Left ventricle myocardium superior (tissue), 1 donor: ENCODE data around the gene FBXO42. TPM values are rescaled to one million over a fixed set of nuclear protein-coding genes. Genes with fewer than 3 reads are reported as not detected.
A peak's percentile ranks its signal among the peaks of the same experiment; 100 is the strongest.

Source experiments
- ATAC-seq: fragments of 200-7000 bp; cut with Tn5 transposase; one replicate; pipeline ENCODE4 v1.9.1; 2020; ENCODE audit warnings: mild to moderate bottlenecking, moderate library complexity
- DNase-seq: peaks from one replicate; pipeline ENCODE4 v3.0.0-alpha.2; 2020
- intact Hi-C: fragments of 100-400 bp; cut with micrococcal nuclease; formaldehyde crosslinking; loops from one replicate; pipeline ENCODE4 v1.11.0; 2022
- long read RNA-seq: library from polyadenylated mRNA; unstranded; transcript quantifications from one replicate; pipeline ENCODE4 v2.0.0, GENCODE V29; 2021
- total RNA-seq: library from RNA; stranded (reverse); fragmentation: NEBNext Ultra II Directional; extraction: Animal tissue kit (Norgen Biotek cat#: 25700); gene quantifications from one replicate; pipeline ENCODE4 v1.2.1, GENCODE V29; 2021
- donor health status: DM: no; HTN: yes; CAD: no; lungs with severe emphysema.

The FBXO42 gene
- total RNA-seq = 23.1 TPM
- long read RNA-seq, full-length matches to known transcripts = 37 of 80 reads
- long read RNA-seq, partial matches to known transcripts = 13 of 80 reads
- long read RNA-seq, other reads (novel, unspliced or antisense) = 30 of 80 reads

DNA sequence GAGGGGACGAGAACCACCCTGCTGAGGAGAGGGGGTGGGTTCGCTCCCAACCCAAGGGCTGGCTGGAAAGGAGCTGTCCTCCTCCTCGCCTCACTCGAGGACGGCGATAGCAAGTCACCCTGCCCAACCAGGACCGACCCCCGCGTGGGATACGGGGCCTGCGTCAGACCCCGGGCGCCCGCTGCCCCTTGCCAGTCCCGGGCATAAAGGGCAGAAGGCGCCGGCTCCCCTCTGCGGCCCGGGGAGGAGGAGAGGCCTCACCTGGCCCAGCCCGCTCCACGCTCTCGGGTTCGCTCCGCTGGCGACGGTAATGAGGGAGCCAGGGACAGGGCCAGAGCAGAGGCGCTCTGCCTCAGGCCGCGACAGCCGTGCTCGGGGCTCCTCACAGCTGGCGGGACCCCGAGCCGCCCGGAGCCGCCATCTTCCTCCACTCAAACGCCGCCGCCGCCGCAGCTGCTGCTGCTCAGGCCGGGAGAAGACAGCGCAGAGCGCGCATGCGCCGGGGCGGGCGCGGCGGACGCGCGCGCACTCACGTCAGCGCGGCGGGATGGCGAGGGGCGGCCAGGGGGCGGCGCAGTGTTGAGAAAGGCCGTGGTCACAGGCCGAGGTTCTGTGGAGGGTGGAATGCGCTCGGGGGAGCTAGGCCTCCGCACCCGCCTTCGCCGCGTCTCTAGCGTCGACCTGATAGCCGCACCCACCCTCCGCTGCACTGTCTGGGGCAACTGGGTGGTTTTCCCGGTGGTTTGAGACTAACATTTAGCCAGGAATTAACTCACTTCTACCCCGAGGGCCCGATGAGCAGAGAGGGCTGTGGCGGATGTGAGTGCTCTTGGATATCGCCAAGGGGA, at the start of gene FBXO42:
Gene FBXO42 (minus strand): TSS at position 487 of the 848 bp plus-strand sequence. CDS start 37,062 bp downstream, outside the sequence.
- DNase-seq = peak; percentile 96
- intact Hi-C loops = no loop called here
- ATAC-seq = peak; percentile 97

DNA sequence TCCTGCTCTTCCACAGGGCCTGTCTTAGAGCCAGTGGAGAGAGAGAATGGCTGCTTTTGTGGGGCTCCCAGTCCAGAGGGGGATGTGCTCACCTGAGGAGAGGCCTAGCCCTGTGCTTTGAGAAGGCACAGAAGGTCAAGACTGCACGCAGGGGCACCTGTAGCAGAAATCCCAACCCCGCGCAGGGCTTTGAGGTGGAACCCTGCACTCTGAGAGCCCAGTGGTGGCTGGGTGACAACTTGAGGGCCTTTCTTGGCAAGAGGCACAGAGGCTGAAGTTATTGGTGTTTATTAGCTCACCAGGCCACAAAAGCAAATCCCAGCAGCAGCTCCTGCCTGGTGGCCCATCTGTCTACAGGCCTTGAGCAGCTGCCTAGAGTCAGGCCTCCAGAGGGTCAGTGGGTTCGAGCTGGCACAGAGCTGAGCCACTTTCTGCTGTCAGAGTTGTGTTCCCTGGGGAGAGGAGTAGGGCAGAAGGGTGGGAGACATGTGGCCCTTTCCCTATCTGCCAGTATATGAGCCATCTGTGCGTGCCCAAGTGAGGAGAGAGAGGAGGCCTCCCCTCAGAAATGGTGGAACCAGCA, 46.2 kb upstream of the FBXO42 start:
- ATAC-seq (no peak), DNase-seq (no peak)
- intact Hi-C loops = no loop called here

DNA sequence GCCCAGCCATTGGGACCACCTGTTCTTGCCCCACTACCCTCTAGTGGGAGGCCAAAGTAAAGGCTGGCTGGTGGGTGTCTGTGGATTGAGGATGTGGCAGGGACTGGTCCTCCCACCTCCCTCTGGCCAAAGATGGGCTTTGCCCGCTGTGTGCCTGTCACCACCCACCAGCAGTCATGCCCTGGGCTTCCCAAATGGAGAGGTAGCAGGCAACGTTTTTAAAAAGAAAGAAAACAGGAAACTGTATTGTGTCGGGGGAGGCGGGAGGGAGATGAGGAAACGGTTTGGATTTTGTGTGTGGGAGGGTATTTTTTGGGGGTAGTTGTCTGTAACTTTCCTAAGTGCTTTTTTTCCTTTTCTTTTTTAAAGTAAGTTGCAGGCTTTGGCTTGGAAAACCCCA, 44.8 kb upstream of the FBXO42 start:
- DNase-seq = no peak
- intact Hi-C loops = no loop called here
- ATAC-seq = no peak

DNA sequence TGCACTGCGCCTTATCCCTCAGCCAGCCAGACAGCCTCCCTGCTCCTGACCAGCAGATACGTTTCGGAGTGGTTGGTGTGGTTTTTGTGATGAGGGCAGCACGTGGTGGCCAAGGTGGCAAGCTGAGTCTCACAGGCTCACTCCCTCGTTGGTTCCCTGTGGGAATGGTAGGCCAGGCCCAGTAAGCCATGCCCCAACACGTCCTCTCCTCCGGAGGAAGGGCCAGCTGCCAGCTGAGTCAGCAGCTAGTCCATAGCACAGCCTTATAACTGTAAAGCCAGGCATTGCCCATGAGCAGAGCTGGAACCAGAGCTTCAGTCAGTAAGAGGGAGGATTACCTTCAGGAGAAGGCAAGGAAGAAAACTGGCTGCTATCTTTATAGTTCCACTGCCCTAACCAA, 44.3 kb upstream of the FBXO42 start:
- no peak for ATAC-seq
- intact Hi-C loops = no loop called here

DNA sequence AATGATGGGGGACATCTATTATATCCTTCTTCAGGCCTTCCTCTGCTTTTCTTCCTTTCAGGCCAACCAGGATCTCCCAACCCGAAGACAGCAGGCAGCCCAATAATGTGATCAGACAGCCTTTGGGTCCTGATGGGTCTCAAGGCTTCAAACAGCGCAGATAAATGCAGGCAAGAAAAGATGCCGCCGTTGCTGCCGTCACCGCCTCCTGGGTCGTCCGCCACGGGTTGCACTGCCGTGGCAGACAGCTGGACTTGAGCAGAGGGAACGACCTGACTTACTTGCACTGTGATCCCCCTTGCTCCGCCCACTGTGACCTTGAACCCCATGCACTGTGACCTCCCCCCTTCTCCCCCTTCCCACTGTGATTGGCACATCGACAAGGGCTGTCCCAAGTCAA, 42.7 kb upstream of the FBXO42 start:
- intact Hi-C loops = no loop called here
- ATAC-seq = no peak
- DNase-seq = no peak

More for the DNA sequence above, 44.3 kb upstream of the FBXO42 start:
- DNase-seq = peak; percentile 42

DNA sequence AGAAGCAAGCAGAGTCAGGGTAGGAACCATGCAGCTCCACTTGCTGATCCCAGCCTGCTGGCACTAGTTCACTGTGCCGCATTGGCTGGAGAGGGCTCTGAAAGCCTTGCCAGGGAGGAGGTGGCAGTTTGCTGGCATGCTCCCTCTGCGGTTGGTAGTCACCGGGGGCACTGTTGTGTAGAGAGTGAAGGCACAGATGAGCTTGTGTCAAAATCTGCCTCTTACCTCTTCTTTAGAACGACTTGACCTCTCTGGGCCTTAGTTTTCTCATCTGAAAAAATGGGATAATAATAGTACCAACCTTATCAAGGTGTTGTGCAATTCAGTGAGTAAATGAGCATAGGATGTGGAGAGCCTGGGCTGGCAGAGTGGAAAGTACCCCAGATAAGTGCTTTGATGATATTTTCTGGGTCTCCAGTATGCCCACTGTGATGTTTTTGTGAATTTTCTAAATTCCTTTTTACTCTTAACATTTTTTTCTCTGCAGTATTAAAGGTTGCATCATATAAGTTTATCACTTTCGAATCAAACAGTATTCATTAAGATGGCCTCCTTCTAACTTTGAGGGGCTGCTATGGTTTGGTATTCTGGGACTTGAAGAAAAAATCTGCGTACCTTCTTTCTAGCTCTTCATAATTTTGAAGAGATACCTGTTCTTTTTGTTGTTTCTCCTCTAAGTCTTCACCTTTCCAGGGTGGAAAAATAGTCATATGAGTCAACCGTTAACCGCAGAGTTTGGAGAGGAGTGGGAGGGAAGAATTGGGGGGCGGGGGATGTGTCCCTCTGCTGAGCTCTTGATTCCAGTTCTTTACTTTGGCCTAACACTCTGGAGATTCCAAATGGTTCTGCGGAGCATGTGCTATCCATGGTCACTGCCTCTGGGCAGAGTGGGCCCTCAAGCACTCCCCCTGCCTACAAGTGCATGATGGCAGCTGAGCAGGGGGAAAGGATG, 41.6 kb upstream of the FBXO42 start:
- ATAC-seq (peak; percentile 39), DNase-seq (peak; percentile 34)
- intact Hi-C loops = no loop called here

DNA sequence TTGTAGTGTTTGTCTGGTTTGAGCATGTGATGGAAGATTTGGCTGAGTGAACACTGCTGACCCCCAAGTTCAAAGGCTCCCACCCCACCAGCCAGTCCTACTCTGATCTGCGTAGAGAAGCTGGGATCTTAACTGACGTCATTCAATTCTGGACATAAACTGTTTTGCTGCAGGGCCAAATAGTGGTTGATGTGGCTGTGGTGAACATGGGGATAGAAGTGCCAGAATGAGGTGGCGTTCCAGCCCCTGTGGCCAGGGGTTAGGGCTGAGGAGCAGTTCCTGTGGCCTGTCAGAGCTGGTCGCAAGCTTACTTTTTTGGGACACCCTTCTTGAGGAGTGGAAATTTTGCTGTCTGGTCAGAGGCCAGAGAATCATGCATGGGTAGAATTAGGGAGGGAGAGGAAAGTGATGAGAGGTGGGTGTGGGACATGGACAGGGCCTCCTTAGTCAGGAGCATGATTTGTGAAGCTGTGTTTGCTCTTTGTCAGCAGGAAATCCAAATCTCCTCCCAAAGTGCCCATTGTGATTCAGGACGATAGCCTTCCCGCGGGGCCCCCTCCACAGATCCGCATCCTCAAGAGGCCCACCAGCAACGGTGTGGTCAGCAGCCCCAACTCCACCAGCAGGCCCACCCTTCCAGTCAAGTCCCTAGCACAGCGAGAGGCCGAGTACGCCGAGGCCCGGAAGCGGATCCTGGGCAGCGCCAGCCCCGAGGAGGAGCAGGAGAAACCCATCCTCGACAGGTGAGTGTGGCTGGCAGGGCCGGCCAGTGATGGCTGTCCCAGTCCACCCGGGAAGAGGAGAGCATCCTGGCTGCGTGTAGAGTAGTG, 40.7 kb upstream of the FBXO42 start:
- no peak for ATAC-seq
- DNase-seq = no peak
- intact Hi-C loops = no loop called here

DNA sequence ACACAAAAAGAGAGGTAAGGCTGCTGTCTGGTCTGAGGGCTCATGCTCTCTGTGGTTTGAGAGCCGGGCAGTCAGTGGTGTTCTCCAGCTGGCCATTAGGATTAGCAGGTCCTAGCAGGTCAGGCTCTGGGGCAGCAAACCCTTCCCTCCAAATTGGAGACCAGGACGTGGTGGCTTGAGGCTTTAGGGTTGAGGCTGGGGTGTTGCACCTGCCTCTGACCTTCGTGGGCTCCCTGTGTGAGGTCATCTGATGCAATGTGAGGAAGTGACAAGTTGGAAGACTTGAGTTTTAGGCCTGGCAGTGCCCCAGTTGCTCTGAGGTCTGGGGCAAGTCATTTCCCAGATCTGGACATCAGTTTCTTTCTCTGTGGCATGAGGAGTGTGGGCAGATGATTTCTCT, 39.1 kb upstream of the FBXO42 start:
- ATAC-seq (no peak), DNase-seq (no peak)
- intact Hi-C loops = no loop called here

DNA sequence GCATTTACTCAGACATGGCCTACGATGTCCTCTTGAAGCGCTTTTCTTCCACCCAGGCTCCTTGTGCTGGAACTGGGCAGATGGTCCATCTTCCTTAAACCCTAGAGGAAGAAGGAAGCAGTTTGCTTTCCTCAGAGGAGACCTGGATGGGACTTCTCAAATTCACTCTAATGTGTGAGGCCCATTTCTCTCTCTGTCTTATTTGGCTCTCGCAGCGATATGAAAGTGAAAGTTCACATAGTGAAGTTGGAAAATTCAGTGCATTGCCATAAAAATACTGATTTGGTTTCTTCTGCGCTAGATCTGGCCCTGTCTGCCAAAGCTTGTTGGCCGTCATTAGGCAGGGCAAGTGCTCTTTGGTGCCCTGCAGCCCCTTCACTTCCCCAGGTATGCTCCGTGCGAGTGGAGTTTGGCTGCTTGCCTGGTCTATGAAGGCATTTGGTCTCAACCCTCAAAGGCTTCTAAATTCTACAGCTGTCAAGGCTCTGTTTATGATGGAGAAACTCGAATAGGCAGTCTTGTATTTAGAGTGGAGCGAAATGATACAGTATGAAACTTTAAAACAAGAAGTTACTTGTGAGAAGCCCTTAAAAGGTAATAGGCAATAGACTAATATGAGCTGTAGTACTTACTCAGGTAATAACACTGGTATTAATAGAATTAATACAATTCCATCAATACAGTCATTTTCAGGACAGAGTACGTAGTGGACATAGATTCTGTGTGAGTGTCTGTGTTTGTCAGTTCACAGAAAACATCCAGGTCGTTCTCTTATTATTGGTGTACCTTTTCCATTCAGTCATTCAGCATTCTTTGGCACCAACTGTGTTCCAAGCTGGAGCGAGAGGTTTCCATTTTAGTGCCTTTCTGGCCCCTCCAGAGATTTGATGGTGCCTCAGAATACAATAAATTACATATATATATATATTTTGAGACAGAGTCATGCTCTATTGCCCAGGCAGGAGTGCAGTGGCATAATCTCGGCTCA, 35.2 kb upstream of the FBXO42 start:
- DNase-seq = peak; percentile 36
- ATAC-seq = peak; percentile 44
- intact Hi-C loops = no loop called here

DNA sequence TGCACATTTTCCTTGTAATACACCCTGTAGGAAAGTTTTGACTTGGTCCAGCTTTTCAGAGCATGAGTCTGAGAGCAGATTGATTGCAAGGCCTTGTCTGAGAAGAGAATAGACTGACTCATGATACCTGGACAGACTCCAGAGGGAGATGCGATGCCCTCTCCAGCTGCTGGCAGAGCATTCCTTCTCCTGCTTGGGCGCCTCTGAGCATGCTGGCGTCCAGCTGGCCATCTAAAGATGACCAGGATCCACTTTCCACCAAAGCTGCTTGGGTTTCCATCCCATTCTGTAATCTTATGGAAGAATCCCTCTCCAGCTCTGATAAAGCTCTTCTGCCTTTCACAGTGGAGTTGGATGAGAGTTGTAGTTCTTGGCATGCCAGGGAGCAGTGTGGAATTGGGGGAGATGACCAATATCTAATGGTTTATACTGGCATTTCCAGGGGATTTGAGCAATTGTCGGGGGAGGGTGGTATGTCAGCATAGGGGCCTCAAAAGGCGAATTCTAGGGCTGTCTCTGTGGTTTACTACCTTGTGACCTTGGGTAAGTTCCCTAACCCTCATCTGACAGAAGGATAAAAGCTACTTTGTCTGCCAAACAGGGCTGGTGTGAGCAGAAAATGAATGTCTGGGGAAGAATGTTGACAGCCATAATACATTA, 34.3 kb upstream of the FBXO42 start:
- intact Hi-C loops = no loop called here
- DNase-seq (peak; percentile 44), ATAC-seq (peak; percentile 75)

DNA sequence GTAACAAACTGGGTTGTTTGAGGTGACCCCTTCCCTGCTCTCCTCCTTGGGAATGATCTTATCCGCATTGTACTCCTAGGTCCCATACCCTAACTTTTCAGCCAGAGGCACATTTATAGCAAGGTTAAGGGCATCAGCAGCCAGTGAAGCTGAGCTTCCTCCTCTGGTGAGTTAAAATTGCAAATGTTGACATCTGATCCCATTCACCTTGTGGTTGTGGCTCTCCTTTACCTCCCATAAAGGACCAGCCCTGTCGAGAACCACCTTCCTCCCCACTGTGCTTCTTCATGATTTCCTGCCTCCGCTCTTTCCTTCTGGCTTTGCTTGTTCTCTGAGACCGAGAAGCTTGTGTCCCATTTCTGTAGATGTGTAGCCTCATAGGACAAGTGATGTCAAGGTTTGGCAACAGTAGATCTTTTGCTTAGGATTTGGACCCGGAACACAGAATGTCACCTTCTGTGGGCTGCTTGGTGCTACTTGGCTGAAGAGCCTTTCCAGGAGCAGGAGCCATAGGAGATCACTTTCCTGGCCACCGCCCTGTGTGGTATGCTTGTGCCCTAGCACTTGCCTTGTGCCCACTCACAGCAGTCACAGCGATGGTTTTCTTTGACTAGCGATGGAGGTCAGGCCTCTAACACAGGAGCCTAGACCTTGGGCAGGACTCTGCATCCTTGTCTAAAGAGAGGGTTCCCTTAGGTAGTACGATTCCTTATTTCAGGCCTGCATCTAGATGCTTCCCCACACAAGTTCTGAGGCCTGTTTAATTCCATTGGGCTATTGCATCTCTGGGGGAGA, 33.6 kb upstream of the FBXO42 start:
- intact Hi-C loops = no loop called here
- DNase-seq (no peak), ATAC-seq (peak; percentile 11)

DNA sequence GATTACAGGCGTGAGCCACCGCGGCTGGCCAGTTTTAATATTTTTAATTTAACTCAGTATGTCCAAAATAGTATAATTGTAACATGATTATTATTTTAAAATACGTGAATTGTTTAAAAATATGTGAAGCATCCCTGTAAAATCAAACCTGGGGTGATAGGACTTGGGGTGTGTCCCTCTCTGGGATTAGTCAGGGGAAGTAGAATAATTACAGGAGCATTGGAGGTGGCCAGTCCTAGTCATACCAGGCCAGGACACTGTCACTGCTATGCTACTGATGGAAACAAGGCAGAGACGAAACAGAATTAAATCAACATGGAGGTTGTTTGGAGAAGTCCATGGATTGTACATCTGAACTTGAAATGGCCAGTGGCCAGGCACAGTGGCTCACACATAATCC, 31.6 kb upstream of the FBXO42 start:
- intact Hi-C loops = no loop called here
- DNase-seq = no peak

DNA sequence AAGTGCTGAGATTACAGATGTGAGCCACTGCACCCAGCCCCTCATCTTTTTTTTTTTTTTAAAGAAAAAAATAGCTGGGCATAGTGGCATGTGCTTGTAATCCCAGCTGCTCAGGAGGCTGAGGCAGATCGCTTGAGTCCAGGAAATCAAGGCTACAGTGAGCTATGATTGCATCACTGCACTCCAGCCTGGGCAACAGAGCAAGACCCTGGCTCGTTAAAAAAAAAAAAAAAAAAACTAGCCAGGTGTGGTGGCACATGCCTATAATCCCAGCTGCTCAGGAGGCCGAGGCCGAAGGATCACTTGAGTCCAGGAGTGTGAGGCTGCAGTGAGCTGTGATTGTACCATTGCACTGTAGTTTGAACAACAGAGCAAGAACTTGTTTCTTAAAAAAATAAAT, 28.6 kb upstream of the FBXO42 start:
- DNase-seq = no peak
- no peak for ATAC-seq
- intact Hi-C loops = no loop called here

More for the DNA sequence above, 31.6 kb upstream of the FBXO42 start:
- no peak for ATAC-seq

DNA sequence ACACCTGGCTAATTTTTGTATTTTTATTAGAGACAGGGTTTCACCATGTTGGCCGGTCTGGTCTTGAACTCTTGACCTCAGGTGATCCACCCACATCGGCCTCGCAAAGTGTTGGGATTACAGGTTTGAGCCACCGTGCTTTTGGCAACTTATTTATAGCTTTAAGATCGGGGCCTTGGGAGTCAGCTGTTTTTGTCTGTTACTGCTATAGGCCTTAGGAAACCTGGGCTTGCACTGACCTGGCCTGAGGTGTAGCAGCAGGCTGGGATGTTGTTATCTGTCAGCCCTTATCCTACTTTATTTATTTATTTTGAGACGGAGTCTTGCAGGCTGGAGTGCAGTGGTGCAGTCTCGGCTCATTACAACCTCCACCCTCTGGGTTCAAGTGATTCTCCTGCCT, 26.2 kb upstream of the FBXO42 start:
- intact Hi-C loops = no loop called here
- ATAC-seq (no peak), DNase-seq (no peak)

DNA sequence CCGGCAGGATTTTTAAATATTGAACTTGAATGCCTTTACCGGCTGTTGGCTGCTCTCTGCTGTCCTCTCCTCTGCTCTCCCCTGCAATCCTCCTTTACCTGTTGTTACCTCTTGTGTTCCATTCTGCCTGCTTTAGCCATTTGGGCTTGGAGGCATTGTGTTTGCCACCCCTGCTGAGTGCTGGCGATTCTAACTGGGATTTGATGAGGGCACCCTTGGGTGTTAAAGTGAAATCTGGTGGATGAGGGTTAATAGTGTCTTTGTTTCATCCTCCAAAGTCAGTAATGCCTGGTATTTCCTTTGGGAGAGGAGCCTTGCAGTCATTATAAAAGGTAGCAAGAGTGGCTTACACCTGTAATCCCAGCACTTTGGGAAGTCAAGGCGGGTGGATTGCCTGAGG, 24.7 kb upstream of the FBXO42 start:
- DNase-seq = no peak
- no peak for ATAC-seq
- intact Hi-C loops = no loop called here
